IPS-18c (cell line): Measurements from ENCODE around the gene SFT2D3.

Experiments
- H3K4me3 ChIP-seq: 2 replicates; pipeline ENCODE4 v1.7.0; 2013; ENCODE audit warnings: low read depth, mild to moderate bottlenecking, low read length, moderate library complexity; ENCODE audit not compliant: insufficient read depth
- H3K9me3 ChIP-seq: one replicate; pipeline ENCODE4 v1.6.1; 2013; ENCODE audit warnings: mild to moderate bottlenecking, low read length, moderate library complexity; ENCODE audit not compliant: control insufficient read depth, insufficient read depth

SFT2D3 gene

GRCh38 chr2:127753374-127753773 is 52.1 kb downstream of the SFT2D3 start:
- no peaks in the 10 kb centered on the region for H3K9me3 ChIP-seq
- no peak overlapping the region for H3K4me3 ChIP-seq

GRCh38 chr2:127754186-127754585 is 52.9 kb downstream of the SFT2D3 start:
- Histone ChIP-seq H3K9me3 (no peaks in the 10 kb centered on the region), H3K4me3 (no peak overlapping the region)
